HS-27A (cell line): ENCODE data around the gene STOML1.
A peak's percentile ranks its signal among the peaks of the same experiment; 100 is the strongest.
"Not testable (repeated sequence)": the region's sequence is repeated elsewhere in the genome, so short reads cannot be mapped to it uniquely, and the experiment has no call there.

Experiments
- DNase-seq: peaks from one replicate; pipeline ENCODE4 v3.0.0-alpha.2; 2012; ENCODE audit warnings: low read depth, missing footprints

STOML1 gene

GRCh38 chr15:73987250-73987649 lies 4.8 kb downstream of the STOML1 start:
- DNase-seq = no peak

GRCh38 chr15:73986776-73987056 lies 5.4 kb downstream of the STOML1 start:
- no peak for DNase-seq

DNA sequence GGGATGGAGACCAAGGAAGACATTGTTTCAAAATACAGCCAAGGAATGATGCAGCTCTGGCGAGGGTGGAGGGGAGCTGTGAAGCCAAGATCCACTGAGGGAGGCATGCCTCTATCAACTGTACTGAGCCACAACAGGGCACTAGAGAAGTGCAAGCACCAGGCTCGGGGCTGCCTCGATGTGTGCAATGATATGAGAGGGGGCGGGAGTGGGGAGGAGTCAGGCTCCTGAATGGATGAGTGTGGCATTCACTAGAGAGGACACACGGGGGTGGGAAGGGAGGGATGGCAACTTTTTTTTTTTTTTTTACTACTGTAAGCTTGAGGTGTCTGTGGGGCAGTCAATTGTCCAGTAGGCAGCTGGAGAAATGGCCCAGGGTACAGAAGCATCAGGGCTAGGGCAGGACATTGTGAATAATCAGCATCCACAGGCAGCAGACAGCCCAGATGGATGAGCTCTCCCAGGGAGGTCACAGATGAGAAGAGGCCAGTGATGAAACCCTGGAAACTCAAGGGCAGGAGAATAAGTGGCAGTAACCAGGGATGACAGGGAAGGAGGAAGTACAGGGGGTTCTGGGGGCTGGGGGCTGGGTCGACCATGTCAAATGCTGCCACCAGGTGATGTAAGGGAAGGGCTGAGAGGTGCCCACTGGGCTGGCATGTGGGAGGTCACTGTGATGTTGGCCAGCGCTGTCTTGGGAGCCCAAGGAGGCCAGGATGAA lies 5.9 kb downstream of the STOML1 start:
- DNase-seq = no peak

- no peak for DNase-seq
Measured at GRCh38 chr15:73985101-73985873, 6.8 kb downstream of the STOML1 start.

GRCh38 chr15:73984208-73984979 lies 7.7 kb downstream of the STOML1 start:
- no peak for DNase-seq

DNA sequence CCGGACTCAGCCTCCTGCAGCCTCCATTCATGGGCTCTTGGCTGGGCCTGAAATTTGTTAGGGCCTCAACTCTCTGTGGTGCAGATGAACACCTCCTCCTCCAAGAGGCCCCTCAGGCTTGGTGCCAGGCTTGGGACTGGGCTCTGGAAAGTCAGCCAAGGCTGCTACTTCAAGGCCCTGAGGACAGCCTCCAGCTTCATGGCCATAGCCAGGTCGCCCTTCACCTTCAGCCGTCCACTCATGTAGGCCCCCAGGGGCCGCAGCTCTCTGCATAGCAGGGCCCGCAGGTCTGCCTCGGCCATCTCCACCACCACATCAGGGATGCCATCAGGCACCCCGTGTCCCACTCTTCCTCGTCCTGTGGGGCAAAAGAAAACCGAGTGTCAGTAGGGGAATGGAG lies 8.3 kb downstream of the STOML1 start:
- no peak for DNase-seq

DNA sequence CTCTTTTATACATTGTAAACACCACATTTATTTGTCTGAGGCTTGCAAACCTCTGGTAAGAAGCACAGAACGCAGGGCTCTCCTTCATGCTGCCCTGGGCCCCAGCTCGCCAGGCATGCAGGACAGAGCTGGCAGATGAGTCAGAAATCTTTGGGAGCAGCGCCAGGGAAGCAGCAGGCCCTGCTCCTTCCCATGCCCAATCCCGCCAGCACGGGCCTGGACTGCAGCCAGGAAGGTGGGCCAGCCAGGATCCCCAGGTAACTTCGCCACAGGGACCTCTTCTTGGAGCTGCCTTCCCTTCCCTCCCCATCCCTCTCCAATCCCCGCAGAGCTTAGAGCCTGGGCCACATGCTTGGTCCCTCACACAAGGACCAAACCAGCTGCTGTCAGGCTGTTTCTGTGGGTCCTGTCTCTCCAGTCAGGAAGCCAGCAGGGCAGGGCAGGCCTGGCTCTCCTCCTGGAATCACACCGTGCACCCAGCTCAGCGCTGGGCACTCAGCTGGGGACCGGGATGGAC lies 8.8 kb downstream of the STOML1 start:
- peak; percentile 94 for DNase-seq

GRCh38 chr15:73982222-73982962 lies 9.7 kb downstream of the STOML1 start:
- peak; percentile 95 for DNase-seq

DNA sequence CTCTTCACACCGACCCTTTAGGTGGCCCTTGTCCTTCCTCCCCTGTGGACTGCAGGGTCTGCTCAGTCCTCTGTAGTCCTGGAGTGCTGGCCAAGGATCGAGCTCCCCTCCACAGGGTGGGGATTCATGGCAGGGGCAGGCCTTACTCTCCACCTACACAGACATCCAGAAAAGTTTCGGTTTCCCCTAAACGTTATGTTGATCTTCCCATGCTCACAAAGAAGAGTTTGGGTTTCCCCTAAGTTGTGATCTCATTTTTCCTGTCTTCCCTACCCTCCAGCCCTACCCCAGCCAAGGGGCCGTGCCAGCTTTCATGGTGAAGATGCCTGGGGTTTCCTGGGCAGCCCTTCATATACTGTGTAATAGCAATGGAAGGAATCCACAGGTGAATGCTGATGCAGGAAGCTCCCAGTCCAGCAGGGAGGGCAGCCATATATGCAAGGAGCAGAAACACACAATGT lies 10.3 kb downstream of the STOML1 start:
- DNase-seq = no peak

DNA sequence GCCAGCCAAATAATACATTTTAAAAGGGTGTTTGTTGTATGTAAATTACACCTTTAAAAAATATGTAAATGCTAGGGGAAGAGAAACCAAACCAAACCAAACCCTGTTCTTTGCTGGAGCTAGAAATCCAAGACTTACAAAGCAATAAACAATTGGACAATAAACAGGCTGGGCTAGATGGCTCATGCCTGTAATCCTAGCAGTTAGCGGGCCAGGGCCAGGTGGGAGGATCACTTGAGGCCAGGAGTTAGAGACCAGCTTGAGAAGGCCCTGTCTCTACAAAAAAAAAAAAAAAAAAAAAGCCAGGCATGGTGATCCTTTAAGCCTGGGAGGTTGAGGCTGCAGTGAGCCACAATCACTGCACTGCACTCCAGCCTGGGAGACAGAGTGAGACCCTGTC lies 12.5 kb downstream of the STOML1 start:
- DNase-seq = no peak

GRCh38 chr15:73978896-73979295 lies 13.2 kb downstream of the STOML1 start:
- no peak for DNase-seq

DNA sequence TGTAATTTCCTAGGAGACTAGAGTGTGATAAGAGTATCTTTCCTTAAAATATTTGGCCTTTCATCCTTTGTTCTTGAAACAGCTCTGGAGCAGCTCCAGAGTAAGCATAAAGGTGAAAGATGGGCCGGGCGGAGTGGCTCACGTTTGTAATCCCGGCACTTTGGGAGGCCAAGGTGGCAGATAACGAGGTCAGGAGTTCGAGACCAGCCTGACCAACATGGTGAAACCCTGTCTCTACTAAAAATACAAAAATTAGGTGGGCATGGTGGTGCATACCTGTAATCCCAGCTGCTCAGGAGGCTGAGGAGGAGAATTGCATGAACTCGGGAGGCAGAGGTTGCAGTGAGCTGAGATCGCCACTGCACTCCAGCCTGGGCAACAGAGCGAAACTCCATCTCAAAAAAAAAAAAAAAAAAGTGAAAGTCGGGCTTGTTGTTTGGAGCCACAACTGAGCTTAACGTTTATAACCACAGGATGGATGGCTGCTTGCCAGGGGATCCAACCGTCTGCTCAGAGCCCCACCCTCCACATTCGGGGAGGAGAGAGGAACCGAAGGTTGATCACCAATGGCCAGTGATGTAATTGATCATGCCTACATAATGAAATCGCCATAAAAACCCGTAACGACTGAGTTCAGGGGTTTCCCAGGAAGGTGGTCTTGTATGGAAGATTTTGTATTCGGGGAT lies 16.5 kb downstream of the STOML1 start:
- DNase-seq = not testable (repeated sequence)

DNA sequence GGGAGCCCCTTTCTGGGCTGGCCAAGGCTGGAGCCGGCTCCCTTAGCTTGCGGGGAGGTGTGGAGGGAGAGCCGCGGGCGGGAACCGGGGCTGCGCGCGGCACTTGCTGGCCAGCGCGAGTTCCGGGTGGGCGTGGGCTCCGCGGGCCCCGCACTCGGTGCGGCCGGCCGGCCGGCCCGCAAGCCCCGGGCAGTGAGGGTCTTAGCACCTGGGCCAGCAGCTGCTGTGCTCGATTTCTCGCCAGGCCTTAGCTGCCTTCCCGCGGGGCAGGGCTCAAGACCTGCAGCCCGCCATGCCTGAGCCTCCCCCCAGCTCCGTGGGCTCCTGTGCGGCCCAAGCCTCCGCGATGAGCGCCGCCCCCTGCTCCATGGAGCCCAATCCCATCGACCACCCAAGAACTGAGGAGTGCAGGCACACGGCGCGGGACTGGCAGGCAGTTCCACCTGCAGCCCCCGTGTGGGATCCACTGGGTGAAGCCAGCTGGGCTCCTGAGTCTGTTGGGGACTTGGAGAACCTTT lies 18.4 kb downstream of the STOML1 start:
- DNase-seq = not testable (repeated sequence)

GRCh38 chr15:73972984-73973682 lies 19.0 kb downstream of the STOML1 start:
- peak; percentile 84 for DNase-seq

- no peak for DNase-seq
Measured at GRCh38 chr15:73969151-73969759, 22.8 kb downstream of the STOML1 start.

DNA sequence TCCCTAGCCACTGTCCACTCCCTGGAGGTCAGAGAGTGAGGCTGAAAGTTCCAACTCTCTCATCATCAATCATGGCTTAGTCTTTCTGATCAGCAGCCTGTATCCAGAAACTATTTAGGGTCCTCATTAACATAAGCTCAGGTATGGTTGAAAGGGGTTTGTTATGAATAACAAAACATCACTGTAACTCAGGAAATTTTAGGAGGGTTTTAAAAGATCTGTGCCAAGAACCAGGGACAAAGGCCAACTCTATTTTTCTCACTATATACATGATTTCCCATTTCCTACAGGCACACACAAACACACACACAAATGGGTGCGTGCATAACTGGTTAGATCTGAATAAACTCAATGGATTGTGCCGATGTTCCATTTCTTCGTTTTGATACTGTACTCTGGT lies 23.6 kb downstream of the STOML1 start:
- no peak for DNase-seq

GRCh38 chr15:73965758-73966113 lies 26.4 kb downstream of the STOML1 start:
- no peak for DNase-seq

- no peak for DNase-seq
Measured at GRCh38 chr15:73965094-73965757, 26.9 kb downstream of the STOML1 start.

- DNase-seq = no peak
Measured at GRCh38 chr15:73964736-73965093, 27.4 kb downstream of the STOML1 start.

- no peak for DNase-seq
Measured at GRCh38 chr15:73962433-73962832, 29.7 kb downstream of the STOML1 start.
